ENCODE data around the gene YTHDC2.
"Not testable (repeated sequence)": the region's sequence is repeated elsewhere in the genome, so short reads cannot be mapped to it uniquely, and the experiment has no call there.

YTHDC2 gene

DNA sequence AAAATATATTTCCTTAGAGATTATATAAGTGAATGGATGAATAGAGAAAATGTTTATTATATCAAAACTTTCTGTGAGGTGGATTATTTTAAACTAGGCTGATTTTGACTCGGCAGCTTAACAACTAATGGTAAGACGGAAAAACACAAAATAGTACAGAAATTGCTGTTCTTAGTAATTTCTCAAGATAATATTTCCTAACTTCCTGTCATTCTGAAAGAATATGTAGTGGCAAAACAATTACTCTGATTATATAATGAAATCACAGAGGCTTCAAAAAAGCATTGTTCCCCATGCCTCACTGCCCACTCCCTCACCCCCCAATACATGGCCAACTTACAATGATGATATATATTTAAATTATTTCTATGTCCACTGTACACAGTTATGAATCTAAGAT, 85.4 kb downstream of the YTHDC2 start:
- H3K9me2 ChIP-seq (replicated peaks; ENCODE audit: insufficient read depth, low read length) = no peaks in the 10 kb centered on the region
- no peaks in the 10 kb centered on the region; the same call in 1 of the 2 replicates for H3K36me3 ChIP-seq (replicated peaks; ENCODE audit: insufficient read depth, low read length)
- DNase-seq = no peak
- TF ChIP-seq EZH2phosphoT487 (IDR thresholded peaks at IDR 0.05; ENCODE audit: low read length) = no peak
- TF ChIP-seq, protein P1, sequence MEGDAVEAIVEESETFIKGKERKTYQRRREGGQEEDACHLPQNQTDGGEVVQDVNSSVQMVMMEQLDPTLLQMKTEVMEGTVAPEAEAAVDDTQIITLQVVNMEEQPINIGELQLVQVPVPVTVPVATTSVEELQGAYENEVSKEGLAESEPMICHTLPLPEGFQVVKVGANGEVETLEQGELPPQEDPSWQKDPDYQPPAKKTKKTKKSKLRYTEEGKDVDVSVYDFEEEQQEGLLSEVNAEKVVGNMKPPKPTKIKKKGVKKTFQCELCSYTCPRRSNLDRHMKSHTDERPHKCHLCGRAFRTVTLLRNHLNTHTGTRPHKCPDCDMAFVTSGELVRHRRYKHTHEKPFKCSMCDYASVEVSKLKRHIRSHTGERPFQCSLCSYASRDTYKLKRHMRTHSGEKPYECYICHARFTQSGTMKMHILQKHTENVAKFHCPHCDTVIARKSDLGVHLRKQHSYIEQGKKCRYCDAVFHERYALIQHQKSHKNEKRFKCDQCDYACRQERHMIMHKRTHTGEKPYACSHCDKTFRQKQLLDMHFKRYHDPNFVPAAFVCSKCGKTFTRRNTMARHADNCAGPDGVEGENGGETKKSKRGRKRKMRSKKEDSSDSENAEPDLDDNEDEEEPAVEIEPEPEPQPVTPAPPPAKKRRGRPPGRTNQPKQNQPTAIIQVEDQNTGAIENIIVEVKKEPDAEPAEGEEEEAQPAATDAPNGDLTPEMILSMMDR (IDR thresholded peaks at IDR 0.05; ENCODE audit: low read length) = no peak
- no peak for TF ChIP-seq EZH2 (optimal IDR thresholded peaks at IDR 0.05; ENCODE audit: low read depth, low read length)
- H4K20me1 ChIP-seq (ENCODE audit: insufficient read depth, low read length) = no peaks in the 10 kb centered on the region
- H3K9ac ChIP-seq (ENCODE audit: low read length) = no peak overlapping the region
- H3K4me1 ChIP-seq (ENCODE audit: low read length) = no peaks in the 10 kb centered on the region
- H3K27me3 ChIP-seq (replicated peaks; ENCODE audit: insufficient read depth, low read length) = no peaks in the 10 kb centered on the region
- H3K4me3 ChIP-seq (ENCODE audit: low read length) = no peak overlapping the region
- H2AFZ ChIP-seq (ENCODE audit: low read length) = no peak overlapping the region
- H3K4me2 ChIP-seq (ENCODE audit: low read depth, low read length) = no peak overlapping the region
- H3K27ac ChIP-seq (ENCODE audit: low read length) = no peak overlapping the region
- H3F3A ChIP-seq (ENCODE audit: insufficient read depth, low read length) = no peaks in the 10 kb centered on the region
- H3K79me2 ChIP-seq (ENCODE audit: low read length) = no peaks in the 10 kb centered on the region
- no peaks in the 10 kb centered on the region for H3K9me3 ChIP-seq (replicated peaks; ENCODE audit: insufficient read depth, low read length)

DNA sequence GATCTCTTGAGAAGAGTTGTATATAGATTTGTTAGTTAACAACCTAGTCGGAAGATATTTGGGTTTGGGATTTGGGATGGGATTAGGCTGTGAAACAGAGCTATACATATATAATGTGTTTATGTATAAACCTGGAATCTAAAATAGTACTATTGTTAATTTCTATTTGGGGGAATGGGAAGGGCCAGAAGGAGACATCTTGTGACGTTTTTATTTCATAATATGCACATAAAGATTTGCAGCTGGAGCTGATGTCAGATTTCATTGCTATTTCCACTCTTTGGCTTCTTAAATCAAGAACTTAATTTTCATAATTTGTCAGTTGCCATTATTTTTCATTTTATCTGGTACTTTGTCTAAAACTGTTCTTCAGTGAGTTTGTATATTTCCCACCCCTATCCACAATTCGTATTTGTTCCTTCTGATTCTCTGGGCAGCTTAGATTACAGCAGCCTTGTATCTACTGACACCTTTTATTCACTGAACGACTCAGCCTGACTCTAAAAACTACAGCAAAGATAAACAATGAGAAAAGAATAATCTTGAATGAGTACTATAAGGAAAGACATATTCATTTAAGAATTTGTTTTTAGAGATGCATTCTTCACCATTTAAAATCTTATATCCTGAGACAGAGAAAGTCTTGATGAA, 86.9 kb downstream of the YTHDC2 start:
- Histone ChIP-seq H3K9ac (ENCODE audit: low read length) (no peak overlapping the region), H4K20me1 (ENCODE audit: insufficient read depth, low read length) (no peaks in the 10 kb centered on the region), H3K4me1 (ENCODE audit: low read length) (no peaks in the 10 kb centered on the region), H3K79me2 (ENCODE audit: low read length) (no peaks in the 10 kb centered on the region), H3K4me2 (ENCODE audit: low read depth, low read length) (no peak overlapping the region), H3K9me3 (replicated peaks; ENCODE audit: insufficient read depth, low read length) (no peaks in the 10 kb centered on the region), H3F3A (ENCODE audit: insufficient read depth, low read length) (no peaks in the 10 kb centered on the region), H3K27me3 (replicated peaks; ENCODE audit: insufficient read depth, low read length) (no peaks in the 10 kb centered on the region), H3K4me3 (ENCODE audit: low read length) (no peak overlapping the region), H2AFZ (ENCODE audit: low read length) (no peak overlapping the region), H3K27ac (ENCODE audit: low read length) (no peak overlapping the region), H3K36me3 (replicated peaks; ENCODE audit: insufficient read depth, low read length) (no peaks in the 10 kb centered on the region; the same call in 1 of the 2 replicates), H3K9me2 (replicated peaks; ENCODE audit: insufficient read depth, low read length) (no peaks in the 10 kb centered on the region)
- TF ChIP-seq, protein P1 (IDR thresholded peaks at IDR 0.05; ENCODE audit: low read length) = no peak
- TF ChIP-seq EZH2phosphoT487 (IDR thresholded peaks at IDR 0.05; ENCODE audit: low read length) = no peak
- no peak for TF ChIP-seq EZH2 (optimal IDR thresholded peaks at IDR 0.05; ENCODE audit: low read depth, low read length)
- no peak for DNase-seq

DNA sequence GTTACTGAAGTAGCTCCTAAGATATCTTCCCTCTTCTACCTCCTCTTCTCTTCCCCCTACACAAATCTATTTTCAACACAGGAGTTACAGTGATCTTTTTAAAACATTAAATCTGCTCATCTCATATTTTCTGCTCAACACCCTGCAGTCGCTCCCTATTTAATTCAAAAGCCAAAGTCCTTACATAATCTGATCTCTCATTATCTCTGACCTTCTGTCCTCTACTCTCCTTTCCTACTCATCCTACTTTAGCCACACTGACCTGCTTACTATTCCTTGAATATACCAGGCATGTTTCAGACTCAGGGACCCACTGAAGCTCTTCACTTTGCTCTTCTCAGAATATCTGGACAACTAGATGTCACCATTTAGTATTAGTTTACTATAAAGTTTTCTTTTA, 87.9 kb downstream of the YTHDC2 start:
- no peak overlapping the region for H3K9ac ChIP-seq (ENCODE audit: low read length)
- H3K79me2 ChIP-seq (ENCODE audit: low read length) = no peaks in the 10 kb centered on the region
- H2AFZ ChIP-seq (ENCODE audit: low read length) = no peak overlapping the region
- no peaks in the 10 kb centered on the region for H3K9me2 ChIP-seq (replicated peaks; ENCODE audit: insufficient read depth, low read length)
- no peaks in the 10 kb centered on the region for H3F3A ChIP-seq (ENCODE audit: insufficient read depth, low read length)
- no peak for DNase-seq
- H3K27ac ChIP-seq (ENCODE audit: low read length) = no peak overlapping the region
- TF ChIP-seq EZH2 (optimal IDR thresholded peaks at IDR 0.05; ENCODE audit: low read depth, low read length) = no peak
- no peaks in the 10 kb centered on the region for H3K4me1 ChIP-seq (ENCODE audit: low read length)
- H3K27me3 ChIP-seq (replicated peaks; ENCODE audit: insufficient read depth, low read length) = no peaks in the 10 kb centered on the region
- H3K9me3 ChIP-seq (replicated peaks; ENCODE audit: insufficient read depth, low read length) = no peaks in the 10 kb centered on the region
- no peaks in the 10 kb centered on the region for H3K36me3 ChIP-seq (replicated peaks; ENCODE audit: insufficient read depth, low read length)
- H4K20me1 ChIP-seq (ENCODE audit: insufficient read depth, low read length) = no peaks in the 10 kb centered on the region
- no peak overlapping the region for H3K4me3 ChIP-seq (ENCODE audit: low read length)
- no peak overlapping the region for H3K4me2 ChIP-seq (ENCODE audit: low read depth, low read length)

DNA sequence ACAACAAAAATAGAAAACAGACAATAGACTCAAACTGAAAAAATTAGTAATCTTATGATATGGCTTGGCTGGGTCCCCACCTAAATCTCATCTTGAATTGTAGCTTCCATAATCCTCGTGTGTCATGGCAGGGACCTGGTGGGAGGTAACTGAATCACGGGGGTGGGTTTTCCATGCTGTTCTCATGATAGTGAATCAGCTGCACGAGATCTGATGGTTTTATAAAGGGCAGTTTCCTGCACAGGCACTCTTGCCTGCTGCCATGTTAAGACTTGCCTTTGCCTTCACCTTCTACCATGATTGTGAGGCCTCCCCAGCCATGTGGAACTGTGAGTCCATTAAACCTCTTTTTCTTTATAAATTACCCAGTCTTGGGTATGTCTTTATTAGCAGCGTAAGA, 89.8 kb downstream of the YTHDC2 start:
- not testable (repeated sequence) for H3K9me2 ChIP-seq (replicated peaks; ENCODE audit: insufficient read depth, low read length); H4K20me1 ChIP-seq (ENCODE audit: insufficient read depth, low read length); H2AFZ ChIP-seq (ENCODE audit: low read length)

More for the DNA sequence above, 89.8 kb downstream of the YTHDC2 start:
- H3K9ac ChIP-seq (ENCODE audit: low read length); H3K36me3 ChIP-seq (replicated peaks; ENCODE audit: insufficient read depth, low read length); H3K4me1 ChIP-seq (ENCODE audit: low read length); H3K9me3 ChIP-seq (replicated peaks; ENCODE audit: insufficient read depth, low read length); H3K27me3 ChIP-seq (replicated peaks; ENCODE audit: insufficient read depth, low read length); DNase-seq; H3F3A ChIP-seq (ENCODE audit: insufficient read depth, low read length); H3K79me2 ChIP-seq (ENCODE audit: low read length); H3K27ac ChIP-seq (ENCODE audit: low read length); H3K4me3 ChIP-seq (ENCODE audit: low read length); H3K4me2 ChIP-seq (ENCODE audit: low read depth, low read length): not testable (repeated sequence)
